Keratinocyte (primary cell): ENCODE results near the gene NUP210.

Experiments used
- EZH2 ChIP-seq: IDR thresholded peaks from one replicate; pipeline ENCODE4 v1.6.1; 2012; ENCODE audit warnings: inconsistent platforms, mild to moderate bottlenecking, low read length, moderate library complexity
- TF ChIP-seq, protein P1 (sequence below), 3 experiments: IDR thresholded peaks in 1 of 3; conservative IDR thresholded peaks in 1 of 3; optimal IDR thresholded peaks in 1 of 3; 2 replicates in 2 of 3; 3 replicates in 1 of 3; pipeline versions ENCODE3 to v1.5.1; 2011; ENCODE audit warnings: low read length in 3 of 3, mild to moderate bottlenecking in 3 of 3, moderate library complexity in 2 of 3, control low read depth in 1 of 3, inconsistent platforms in 1 of 3; ENCODE audit not compliant: insufficient read depth in 2 of 3; ENCODE audit errors: extremely low read depth in 1 of 3

GRCh38 chr3:13461169-13462124, 41.3 kb upstream of the NUP210 start:
- TF ChIP-seq EZH2 = no peak
- TF ChIP-seq, protein P1, sequence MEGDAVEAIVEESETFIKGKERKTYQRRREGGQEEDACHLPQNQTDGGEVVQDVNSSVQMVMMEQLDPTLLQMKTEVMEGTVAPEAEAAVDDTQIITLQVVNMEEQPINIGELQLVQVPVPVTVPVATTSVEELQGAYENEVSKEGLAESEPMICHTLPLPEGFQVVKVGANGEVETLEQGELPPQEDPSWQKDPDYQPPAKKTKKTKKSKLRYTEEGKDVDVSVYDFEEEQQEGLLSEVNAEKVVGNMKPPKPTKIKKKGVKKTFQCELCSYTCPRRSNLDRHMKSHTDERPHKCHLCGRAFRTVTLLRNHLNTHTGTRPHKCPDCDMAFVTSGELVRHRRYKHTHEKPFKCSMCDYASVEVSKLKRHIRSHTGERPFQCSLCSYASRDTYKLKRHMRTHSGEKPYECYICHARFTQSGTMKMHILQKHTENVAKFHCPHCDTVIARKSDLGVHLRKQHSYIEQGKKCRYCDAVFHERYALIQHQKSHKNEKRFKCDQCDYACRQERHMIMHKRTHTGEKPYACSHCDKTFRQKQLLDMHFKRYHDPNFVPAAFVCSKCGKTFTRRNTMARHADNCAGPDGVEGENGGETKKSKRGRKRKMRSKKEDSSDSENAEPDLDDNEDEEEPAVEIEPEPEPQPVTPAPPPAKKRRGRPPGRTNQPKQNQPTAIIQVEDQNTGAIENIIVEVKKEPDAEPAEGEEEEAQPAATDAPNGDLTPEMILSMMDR (optimal IDR thresholded peaks at IDR 0.05 in 1 of 3, IDR thresholded peaks at IDR 0.05 in 1 of 3, conservative IDR thresholded peaks at IDR 0.05 in 1 of 3; ENCODE audit: extremely low read depth in 1 of 3, insufficient read depth in 2 of 3, low read length in 3 of 3) = peak; percentile 54 to 68 (median 63)
